Large intestine (tissue), 3 donors: ENCODE data around the gene RUFY1. TPM values are rescaled to one million over a fixed set of nuclear protein-coding genes. Genes with fewer than 3 reads are reported as not detected.
"Not testable (repeated sequence)": the region's sequence is repeated elsewhere in the genome, so short reads cannot be mapped to it uniquely, and the experiment has no call there.

Source experiments
- DNase-seq, 2 donors: peaks; one replicate each; pipeline versions ENCODE4 v3.0.0 to v3.0.0-alpha.2; 2013
- H3K27ac ChIP-seq: one replicate; pipeline ENCODE4 v1.5.1; 2013; ENCODE audit warnings: low read length
- H3K27me3 ChIP-seq: 2 replicates; pipeline ENCODE4 v1.6.1; 2013; ENCODE audit warnings: low read length; ENCODE audit not compliant: control insufficient read depth, insufficient read depth
- H3K36me3 ChIP-seq: 2 replicates; pipeline ENCODE4 v1.6.1; 2013; ENCODE audit warnings: low read length; ENCODE audit not compliant: control insufficient read depth, insufficient read depth
- H3K4me1 ChIP-seq: one replicate; pipeline ENCODE4 v1.6.1; 2013; ENCODE audit warnings: low read length; ENCODE audit not compliant: control insufficient read depth, insufficient read depth
- H3K4me3 ChIP-seq: one replicate; pipeline ENCODE4 v1.5.1; 2013; ENCODE audit warnings: low read length
- H3K9me3 ChIP-seq: one replicate; pipeline ENCODE4 v1.6.1; 2013; ENCODE audit warnings: mild to moderate bottlenecking, low read depth, low read length, moderate library complexity; ENCODE audit not compliant: control insufficient read depth
- WGBS: methylation state at CpG from one replicate; pipeline ENCODE4 v1.1.5; 2013; ENCODE audit warnings: low lambda C conversion rate; ENCODE audit not compliant: insufficient coverage; 5-methylcytosine and 5-hydroxymethylcytosine counted together
- polyA plus RNA-seq: library from polyadenylated mRNA; unstranded; fragments of 120-200 nt; gene quantifications from one replicate; pipeline ENCODE4 v1.2.1, GENCODE V29; 2013

RUFY1 gene
- polyA plus RNA-seq, 1 donor, result 43.3 TPM

DNA sequence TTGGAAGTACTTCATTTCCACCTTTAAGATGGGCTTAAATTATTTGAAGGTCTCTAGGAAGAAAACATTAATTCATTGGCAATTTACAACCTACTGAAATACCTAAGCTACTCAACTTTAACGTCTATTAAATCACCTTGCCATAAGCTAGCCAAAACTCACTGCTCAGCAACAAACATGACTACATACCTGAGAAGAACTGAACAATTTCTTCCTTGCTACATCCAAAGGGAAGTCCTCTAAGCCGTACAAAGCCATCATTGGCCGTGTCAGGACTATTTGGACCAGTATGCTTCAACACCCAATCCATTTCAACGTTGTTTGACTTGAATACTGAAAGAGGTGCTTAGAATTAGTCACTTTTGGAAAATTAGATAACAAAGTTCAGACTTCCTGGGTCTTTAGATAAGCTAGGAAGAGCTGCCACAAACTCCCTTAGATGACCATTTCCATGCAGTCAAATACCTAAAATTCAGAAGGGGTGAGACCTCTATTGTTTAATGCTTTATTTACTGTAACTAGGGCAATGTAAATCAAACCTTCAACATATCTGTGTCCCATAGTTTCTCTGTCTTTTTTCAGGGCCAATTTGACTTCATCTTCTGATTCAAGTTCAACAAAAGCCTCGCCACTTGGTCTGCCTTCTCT, 70.5 kb downstream of the RUFY1 start:
- WGBS, result no CpG with 5 or more reads among the region's 5 CpGs
- DNase-seq, result no peak
- no peaks in the 10 kb centered on the region for H3K27me3 ChIP-seq
- no peaks in the 10 kb centered on the region for H3K9me3 ChIP-seq
- peaks cover 55% of the 10 kb centered on the region for H3K36me3 ChIP-seq
- H3K4me3 ChIP-seq, result peak overlapping the region; percentile 100
- H3K27ac ChIP-seq, result no peak overlapping the region
- H3K4me1 ChIP-seq, result peaks cover 14% of the 10 kb centered on the region

DNA sequence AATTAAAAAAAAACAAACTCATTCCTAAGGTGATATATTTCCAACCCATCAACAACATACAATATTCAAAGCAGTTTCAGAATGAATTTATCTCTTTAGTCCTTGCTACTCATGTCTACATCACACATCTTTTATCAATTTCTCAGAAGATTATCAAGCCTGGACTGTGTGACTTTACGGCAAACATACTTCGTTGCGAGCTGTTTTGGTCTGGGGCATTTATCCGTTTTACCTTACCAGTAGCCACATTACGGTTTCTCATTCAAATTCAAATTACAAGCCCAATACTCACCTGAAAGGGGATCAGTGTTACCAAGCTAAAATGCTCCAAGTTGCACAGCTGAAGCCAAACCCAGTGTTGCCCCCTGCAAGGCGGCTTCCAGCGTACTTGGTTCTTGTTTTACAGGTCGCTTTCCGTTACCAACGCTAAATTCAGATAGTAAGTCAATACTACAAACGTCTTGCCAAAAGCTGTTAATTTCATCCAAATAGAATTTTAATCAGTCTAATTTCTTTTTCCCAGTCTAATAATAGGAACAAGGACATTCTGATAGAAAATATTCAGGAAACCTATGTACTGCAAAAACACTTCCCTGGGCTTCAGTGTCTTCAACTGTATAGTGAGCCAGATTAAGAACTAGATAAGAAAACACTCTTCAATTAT, 71.3 kb downstream of the RUFY1 start:
- DNase-seq, result no peak
- peak overlapping the region; percentile 100 for H3K4me3 ChIP-seq
- peaks cover 14% of the 10 kb centered on the region for H3K4me1 ChIP-seq
- H3K9me3 ChIP-seq, result no peaks in the 10 kb centered on the region
- WGBS, result 2% methylated on average over 6 of the region's 11 CpGs
- no peaks in the 10 kb centered on the region for H3K27me3 ChIP-seq
- H3K36me3 ChIP-seq, result peaks cover 46% of the 10 kb centered on the region
- H3K27ac ChIP-seq, result peak overlapping the region; percentile 50

- Histone ChIP-seq H3K4me3 (peak within 1 kb of the TSS; percentile 100), H3K9me3 (no peaks in the 10 kb centered on the region), H3K27ac (peak within 1 kb of the TSS; percentile 100), H3K4me1 (peaks cover 14% of the 10 kb centered on the region), H3K27me3 (no peaks in the 10 kb centered on the region), H3K36me3 (peaks cover 31% of the 10 kb centered on the region)
- no CpG with 5 or more reads among the region's 92 CpGs for WGBS
- DNase-seq, result peak; percentile 99
Measured at GRCh38 chr5:179623003-179623905, 72.9 kb downstream of the RUFY1 start, which contains the start of gene HNRNPH1. TSS of gene HNRNPH1 (minus strand) at chr5:179623671. CDS start at chr5:179623133, 538 bp downstream.

DNA sequence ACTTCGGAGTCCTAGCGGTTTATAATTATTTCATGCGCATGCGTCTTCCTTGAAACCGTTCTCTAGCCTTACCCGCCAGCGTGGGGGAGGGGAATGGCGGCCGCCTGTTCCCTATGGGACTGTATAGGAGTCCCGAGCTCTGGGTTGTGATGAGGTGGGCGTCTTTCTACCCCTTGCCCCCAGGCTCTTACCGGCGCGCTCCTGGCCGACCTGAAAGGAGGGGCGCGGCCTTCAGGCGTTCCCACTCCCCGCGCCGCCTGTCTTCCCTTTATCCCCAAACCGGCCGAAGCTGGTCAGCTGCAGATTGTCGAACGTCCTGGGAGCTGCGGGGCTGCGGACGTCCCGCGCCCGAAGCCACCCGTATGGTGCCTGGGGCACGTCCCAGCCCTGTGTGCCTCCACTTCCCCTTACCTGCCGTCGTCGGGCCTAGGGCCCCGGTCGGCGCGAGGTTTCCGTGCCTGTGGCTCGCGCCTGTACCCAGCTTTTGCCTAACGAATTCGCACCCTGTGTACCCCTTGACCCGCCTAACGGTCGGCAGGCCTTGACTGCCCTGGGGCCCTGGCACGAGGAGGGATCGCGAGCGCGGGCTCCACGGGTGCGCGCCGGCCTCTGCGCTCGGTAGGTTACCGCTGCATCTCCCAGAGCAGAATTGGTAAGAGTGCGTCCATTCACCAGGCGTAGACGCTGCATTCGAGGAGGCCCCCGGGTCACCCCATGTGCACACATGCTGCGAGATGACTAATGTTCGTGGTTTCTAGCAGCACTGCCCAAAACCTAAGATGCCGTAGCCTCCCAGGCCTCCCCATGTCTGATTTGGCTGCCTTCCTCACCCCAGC, 73.8 kb downstream of the RUFY1 start:
- no peaks in the 10 kb centered on the region for H3K9me3 ChIP-seq
- WGBS, result no CpG with 5 or more reads among the region's 68 CpGs
- no peaks in the 10 kb centered on the region for H3K27me3 ChIP-seq
- H3K4me1 ChIP-seq, result peaks cover 14% of the 10 kb centered on the region
- H3K4me3 ChIP-seq, result peak overlapping the region; percentile 100
- H3K36me3 ChIP-seq, result peaks cover 23% of the 10 kb centered on the region
- DNase-seq, result no peak
- H3K27ac ChIP-seq, result peak overlapping the region; percentile 97

GRCh38 chr5:179624841-179625271, 74.5 kb downstream of the RUFY1 start:
- H3K27me3 ChIP-seq, result no peaks in the 10 kb centered on the region
- H3K27ac ChIP-seq, result peak overlapping the region; percentile 97
- H3K36me3 ChIP-seq, result peaks cover 20% of the 10 kb centered on the region
- no CpG with 5 or more reads among the region's 9 CpGs for WGBS
- H3K9me3 ChIP-seq, result no peaks in the 10 kb centered on the region
- peaks cover 11% of the 10 kb centered on the region for H3K4me1 ChIP-seq
- H3K4me3 ChIP-seq, result peak overlapping the region; percentile 100
- peak in 1 of 2 donors; percentile 32 for DNase-seq

GRCh38 chr5:179633501-179634369, 83.4 kb downstream of the RUFY1 start:
- not testable (repeated sequence) for H3K36me3 ChIP-seq, H3K9me3 ChIP-seq, H3K4me1 ChIP-seq, H3K27me3 ChIP-seq, H3K27ac ChIP-seq, DNase-seq
- peak overlapping the region; percentile 31 for H3K4me3 ChIP-seq
- WGBS, result no CpG with 5 or more reads among the region's 38 CpGs

- H3K27me3 ChIP-seq, H3K4me1 ChIP-seq, H3K27ac ChIP-seq, H3K4me3 ChIP-seq, H3K9me3 ChIP-seq, H3K36me3 ChIP-seq, DNase-seq: not testable (repeated sequence)
- WGBS, result no CpG with 5 or more reads among the region's 49 CpGs
Measured at GRCh38 chr5:179634370-179635172, 84.2 kb downstream of the RUFY1 start.

DNA sequence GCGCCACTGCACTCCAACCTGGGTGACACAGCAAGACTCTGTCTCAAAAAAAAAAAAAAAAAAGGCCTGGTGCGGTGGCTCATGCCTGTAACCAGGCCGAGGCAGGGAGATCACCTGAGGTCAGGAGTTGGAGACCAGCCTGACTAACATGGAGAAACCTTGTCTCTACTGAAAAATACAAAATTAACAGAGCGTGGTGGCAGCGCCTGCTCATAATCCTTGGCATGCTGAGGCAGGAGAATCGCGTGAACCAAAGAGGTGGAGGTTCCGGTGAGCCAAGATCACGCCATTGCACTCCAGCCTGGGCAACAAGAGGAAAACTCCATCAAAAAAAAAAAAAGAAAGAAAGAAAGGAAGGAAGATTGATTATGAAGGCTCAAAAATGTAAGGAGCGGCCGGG, 88.9 kb downstream of the RUFY1 start:
- not testable (repeated sequence) for H3K4me1 ChIP-seq, H3K9me3 ChIP-seq, H3K4me3 ChIP-seq, H3K36me3 ChIP-seq, H3K27me3 ChIP-seq, H3K27ac ChIP-seq, DNase-seq
- WGBS, result no CpG with 5 or more reads among the region's 11 CpGs

- WGBS, result no CpG with 5 or more reads among the region's 4 CpGs
- not testable (repeated sequence) for H3K4me3 ChIP-seq, H3K9me3 ChIP-seq, H3K27me3 ChIP-seq, H3K27ac ChIP-seq, H3K36me3 ChIP-seq, DNase-seq, H3K4me1 ChIP-seq
Measured at GRCh38 chr5:179641745-179642144, 91.4 kb downstream of the RUFY1 start.
